ENCODE data around the gene RTL1.

The RTL1 gene

DNA sequence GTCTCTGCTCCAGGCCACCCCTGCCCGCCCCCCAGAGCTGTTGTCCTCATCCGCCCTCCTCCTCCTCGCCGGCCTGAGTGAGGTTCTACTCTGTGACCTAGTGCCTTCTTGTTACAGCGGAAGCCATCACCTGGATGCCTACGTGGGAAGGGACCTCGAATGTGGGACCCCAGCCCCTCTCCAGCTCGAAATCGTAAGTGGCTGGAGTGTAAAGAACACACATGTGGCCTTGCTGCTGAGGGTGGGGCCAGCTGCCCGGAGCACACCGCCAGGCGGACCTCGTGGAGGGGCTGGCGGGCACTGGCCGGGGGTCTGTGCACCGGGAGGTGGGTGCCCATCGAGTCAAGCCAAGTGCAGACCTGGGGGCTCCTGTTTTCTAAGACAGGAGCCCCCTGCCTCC, 58.2 kb downstream of the RTL1 start:
- no peak for DNase-seq

DNA sequence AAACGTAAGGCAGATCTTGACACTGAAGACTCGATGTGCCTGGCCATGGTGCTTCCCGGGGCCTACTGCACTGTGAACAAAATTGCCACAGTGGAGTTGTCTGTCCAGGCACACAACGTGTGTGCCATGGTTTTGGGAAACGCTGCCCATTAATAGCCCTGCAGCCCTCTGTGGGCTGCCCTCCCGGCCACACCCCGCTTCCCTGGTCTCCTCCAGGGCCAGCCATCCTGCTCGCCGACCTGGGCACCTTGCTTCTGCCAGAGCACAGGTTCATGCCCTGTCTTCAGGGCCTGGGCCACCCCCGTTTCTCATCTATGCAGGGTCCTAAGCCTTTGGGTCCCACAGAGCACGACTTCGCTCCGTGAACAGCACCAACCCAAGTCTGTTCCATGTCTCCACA, 58.7 kb downstream of the RTL1 start:
- DNase-seq = no peak

DNA sequence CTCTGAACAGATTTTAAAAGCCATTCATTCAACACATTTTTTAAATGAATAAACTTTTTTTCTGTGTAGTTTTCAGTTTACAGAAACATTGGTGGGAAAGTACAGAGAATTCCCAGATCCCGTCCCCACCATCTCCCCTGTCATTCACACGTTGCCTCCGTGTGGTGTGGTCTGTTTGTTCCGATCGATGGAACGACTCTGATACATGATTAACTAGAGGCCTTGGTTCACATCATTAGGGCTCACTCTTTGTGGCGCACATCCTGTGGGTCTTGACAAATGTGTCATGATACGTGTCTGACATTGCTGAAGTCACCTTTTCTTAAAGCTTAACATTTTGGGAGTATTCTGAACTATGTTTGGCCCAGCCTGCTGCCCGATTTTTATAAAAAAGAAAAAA, 59.1 kb downstream of the RTL1 start:
- no peak for DNase-seq

DNA sequence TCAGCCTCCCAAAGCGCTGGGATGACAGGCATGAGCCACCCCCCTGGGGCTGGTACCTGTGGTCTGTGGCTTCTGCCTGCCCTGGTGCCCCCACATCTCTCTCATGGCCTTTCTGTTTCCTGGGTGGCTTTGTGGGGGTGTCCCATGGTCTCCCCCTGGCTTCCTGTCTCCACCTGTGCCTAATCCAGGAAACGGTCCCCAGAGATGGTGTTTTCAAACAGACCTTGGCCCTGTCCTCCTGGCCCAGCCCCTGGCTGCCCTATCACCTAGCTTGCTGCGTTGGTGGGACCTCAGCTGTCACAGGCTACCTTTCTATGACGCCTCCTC, 59.5 kb downstream of the RTL1 start:
- DNase-seq = no peak

- DNase-seq = peak; percentile 71
These were observed 60.7 kb downstream of the RTL1 start for GRCh38 chr14:100842799-100843198.

DNA sequence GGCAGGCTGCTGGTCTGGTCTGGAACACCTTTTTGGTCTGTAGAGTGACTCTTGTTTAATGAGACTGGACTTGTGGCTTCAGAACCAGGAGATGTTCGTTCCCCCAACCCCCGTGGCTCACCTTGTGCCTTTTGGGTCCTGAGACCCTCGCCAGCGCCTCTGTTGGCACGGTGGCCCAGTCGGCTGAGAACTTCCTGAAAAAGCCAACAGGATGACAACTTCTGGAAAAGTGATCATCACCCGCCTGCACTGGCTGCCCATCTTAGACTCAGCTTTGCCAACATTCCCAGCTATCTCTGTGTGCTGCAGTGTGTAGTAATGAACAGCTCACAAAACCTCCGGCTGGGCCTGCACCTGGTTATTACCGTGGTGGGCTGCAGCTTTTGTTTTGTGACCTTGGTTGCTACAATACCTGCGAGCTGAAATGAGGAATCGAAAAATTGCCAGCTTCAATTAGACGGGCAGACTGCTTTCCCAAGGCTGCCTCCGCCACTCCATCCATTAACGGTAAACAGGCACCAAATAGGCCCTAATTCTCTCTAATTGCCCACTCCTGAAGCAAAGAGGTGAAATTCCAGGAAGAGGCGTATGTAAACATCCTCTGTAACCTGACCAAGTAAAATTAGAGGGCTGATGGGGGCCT, 61.6 kb downstream of the RTL1 start:
- no peak for DNase-seq

- no peak for DNase-seq
These were observed 62.3 kb downstream of the RTL1 start for GRCh38 chr14:100841066-100841760.

DNA sequence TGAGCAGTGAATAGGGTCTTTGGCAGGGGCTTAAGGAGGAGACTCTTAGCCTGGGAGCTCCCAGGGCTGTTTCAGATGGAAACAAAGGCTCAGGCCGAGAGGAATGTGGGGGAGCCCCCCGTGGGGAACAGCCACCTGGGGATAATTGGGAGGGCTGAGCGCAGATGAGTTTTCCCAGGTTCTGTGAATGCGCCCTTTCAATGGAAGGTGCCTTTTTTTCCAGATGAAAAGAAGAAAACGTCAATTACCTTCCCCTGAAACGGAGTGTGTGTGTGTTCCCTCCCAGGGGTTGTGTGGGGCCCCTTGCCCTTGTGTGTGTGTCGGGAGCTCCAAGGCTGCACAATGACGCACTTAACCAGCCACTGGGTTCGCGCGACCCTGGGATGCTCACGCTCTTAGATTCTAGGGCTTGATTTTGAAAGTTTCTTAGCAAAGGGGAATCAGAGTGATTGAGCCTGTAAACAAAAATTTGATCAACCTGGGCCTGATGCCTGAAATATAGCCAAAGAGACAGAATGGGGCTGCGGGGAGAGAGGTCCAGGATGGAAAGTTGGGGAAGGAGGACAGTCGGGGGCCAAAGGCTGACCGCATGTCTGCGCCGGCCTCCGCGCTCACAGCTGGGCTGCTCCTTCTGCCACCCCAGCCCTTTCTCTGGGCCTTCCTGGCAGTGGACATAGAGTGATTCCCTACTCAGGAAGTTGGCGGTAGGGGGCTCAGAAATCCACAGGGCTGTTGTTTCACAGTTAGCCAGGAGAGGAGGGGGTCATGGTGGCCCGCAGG, 63.0 kb downstream of the RTL1 start:
- DNase-seq = no peak

DNA sequence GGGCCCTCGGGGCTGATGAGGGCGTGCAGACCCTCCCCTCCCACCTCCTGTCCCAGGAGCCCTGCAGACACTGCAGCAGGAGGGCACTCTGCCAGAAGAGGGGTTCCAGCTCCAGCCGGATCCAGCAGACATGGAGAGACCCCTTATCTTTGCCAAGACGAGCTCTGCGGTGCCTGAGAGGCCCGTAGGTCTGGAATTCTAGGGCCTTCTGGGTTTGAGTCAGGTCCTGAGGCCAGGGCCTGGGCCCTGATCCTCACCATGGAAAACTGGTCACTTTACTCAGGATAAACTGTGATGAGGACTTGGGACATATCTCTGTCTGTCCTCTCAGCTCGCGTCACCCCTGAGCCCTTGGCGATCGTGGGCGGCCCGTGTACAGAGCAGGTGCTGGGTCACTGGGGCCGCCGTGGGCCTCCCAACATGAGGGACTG, 63.8 kb downstream of the RTL1 start:
- DNase-seq = no peak

DNA sequence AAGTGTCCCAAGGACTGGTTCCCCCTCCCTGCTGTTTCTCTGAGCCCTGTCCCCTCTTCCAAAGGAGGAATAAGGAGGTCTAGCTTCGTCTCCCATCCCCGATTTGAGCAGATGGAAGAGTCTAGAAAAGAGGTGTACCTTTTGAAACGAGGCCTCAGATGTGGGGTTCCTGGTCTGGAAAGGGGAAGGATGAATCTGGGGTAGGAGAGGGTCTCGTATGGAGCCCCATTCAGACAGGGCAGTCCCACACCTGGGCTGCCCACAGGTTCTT, 64.3 kb downstream of the RTL1 start:
- no peak for DNase-seq

GRCh38 chr14:100838493-100839314, 64.8 kb downstream of the RTL1 start:
- no peak for DNase-seq

DNA sequence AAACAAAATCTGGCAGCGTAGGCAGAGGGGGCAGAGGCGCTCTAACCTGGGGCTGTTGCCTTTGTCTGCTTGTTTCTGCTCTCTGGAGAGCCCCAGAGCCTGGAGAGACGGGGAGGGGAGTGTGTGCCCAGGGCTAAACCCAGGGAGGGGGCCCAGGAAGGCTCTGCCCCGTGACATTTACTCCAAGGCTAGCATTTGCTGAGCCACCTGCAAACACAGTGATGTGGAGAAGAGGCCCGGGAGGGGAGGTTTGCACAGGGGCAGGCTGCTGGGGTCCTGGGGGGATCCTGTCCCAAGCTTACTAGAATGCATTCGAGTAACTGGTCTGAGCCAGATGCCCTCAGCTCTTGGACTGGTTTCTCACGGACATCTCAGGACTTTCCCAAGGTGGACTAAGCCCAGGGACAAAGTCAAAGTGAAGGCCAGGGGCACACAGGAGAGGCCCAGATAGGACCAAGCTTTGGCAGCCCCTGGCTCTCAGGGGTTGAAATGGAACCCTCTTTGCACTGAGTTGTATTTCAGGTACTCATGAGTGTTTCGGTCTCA, 65.6 kb downstream of the RTL1 start:
- DNase-seq = no peak

GRCh38 chr14:100836941-100837804, 66.3 kb downstream of the RTL1 start:
- DNase-seq = no peak

GRCh38 chr14:100836311-100836805, 67.2 kb downstream of the RTL1 start:
- no peak for DNase-seq

DNA sequence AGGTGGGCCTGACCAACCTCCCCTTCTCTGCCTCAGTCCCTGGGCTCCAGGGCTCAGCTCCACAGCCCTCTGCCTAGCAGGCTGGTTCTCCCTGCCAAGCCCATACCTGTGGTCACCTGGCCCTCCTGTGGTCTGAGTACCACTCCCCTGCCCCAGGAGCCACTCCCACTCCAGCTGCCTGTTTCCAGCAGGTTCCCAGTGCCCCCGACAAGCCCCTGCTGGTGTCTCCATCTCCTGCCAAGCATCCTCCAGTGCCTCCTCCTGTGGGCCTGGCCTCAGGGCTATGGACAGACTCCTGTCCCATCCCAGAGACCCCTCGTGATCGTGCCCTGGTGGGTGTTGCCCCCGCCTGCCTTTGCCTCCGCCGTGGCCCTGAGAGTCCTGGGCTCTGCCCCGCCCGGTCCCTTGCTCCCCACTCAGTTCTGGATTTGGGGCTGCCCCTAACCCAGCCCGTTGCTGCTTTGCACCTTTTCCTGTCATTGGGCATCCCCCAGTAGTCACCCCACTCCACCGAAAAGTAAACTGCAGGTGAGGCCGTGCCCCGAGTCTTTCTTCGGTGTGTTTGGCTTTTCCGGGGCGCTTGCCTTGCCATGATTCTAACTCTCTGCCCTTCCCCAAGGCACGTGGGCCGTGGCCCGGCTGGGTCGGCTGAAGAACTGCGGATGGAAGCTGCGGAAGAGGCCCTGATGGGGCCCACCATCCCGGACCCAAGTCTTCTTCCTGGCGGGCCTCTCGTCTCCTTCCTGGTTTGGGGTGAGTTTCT, 67.8 kb downstream of the RTL1 start:
- DNase-seq = no peak

DNA sequence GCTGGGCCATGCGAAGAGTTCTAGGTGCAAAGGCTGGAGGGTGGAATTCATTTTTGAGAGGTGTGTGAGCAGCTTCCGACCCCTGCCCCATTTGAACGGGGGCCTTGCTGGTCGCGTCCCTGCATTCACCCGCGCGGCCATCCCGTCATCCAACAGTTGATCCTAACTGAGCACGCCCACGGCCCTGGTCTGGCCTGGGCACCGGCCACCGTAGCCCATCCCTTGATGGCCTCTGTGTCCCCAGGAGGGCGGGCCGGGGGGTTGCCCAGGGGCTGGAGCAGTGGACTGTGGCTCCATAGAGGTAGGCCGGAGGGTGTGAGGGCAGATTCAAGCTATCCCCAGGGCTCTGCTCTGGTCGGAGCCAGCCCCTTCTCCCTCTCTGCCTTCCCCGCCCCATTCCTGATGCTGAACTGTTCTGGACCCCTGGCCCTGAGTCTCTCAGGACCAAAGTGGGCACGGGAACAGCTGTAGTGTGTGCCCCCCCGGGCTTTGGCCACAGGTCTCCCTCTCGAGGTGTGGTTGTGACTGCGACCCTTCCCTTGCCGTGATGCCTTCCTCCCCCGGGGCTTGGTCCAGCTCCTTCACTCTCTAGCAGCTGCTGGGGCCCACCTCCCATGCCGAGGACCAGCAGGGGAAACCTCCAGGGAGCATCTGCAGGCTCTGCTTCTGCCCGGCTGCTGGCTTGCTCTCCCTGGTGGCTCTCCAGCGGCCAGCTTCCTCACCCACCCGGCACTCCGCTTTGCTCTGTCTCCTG, 68.6 kb downstream of the RTL1 start:
- no peak for DNase-seq

DNA sequence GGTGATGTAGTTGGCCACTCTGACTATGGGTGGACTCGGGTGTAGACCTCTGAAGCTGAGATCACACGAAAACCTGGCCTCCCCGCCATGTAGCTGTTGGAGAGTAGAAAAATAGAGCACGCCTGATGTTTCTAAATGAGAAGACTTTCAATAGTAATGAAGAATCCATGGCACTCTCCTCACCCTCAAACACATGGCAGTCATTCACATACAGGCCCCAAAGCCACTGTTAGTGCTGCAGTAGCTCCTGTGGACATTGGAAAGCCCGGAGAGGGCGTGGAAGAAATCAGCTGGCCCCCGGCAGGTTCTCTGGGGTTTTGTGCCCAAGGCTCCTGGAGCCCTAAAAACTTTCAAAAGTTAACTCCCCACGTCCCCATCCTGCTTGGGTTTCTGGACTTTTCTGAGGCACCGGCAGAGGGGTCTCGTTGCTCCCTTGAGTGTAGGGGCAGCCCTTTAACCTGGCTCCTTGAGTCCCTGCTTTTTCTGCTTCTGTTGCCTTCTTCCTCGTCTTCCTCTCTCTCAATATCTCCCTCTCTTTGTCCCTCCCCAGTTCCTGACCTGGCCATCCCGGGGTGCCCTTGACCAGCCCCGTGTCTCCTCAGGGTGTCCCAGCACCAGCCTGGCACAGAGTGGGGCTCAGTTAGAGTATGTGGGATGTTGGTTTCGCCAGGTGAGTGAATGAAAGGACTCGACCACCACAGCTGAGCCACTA, 69.3 kb downstream of the RTL1 start:
- DNase-seq = no peak

- no peak for DNase-seq
These were observed 71.1 kb downstream of the RTL1 start for GRCh38 chr14:100832311-100832960.

GRCh38 chr14:100830681-100831080, 72.8 kb downstream of the RTL1 start:
- no peak for DNase-seq
